T follicular helper cell (primary cell): ENCODE results near the gene LHX3.

ENCODE experiments used
- DNase-seq: peaks from one replicate; pipeline ENCODE4 v3.0.0-alpha.2; 2020; ENCODE audit warnings: low read depth

Gene LHX3

GRCh38 chr9:136226680-136227407 lies 21.9 kb upstream of the LHX3 start:
- no peak for DNase-seq

DNA sequence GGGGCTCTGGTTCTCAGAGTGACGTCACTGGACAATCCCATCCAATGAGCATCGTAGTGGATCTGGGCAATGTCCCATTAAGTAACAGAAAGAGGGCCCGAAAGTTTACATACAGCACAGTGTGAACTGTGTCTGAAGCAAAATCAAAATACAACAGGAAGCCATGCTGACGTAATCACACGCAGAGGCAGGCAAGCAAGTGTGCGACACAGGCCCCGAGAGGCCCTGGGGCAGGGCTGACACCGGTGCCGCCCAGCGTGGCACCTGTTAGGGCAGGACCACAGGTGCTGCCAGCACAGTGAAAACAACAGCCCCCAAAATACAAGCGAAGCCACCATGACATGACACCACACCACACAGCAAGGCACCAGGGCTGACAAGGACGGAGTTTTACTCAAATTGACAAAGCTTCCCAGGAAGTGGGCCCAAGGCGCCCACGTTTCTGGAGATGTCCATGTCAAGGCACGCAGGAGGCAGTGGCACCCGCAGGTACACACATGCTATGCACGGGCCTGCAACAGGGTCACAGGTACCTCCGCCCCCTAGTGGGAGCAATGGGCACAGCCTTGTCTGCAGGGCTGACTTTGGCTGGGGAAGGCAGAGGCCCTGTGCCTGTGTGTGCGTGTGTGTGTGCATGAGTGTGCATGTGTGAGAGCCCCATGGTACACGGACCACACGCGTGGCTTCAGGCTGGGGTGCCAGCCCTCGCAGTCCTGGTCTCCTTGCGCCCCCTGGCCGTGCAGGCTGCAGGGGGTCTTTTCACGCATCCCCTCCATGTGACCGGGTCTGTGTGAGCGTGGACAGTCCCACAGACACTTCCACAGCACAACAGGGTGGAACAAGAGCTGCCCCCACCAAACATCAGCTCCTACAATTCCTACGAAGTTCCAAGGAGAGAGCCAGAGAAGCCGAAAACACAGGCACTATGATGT lies 21.1 kb upstream of the LHX3 start:
- DNase-seq = peak; percentile 75

DNA sequence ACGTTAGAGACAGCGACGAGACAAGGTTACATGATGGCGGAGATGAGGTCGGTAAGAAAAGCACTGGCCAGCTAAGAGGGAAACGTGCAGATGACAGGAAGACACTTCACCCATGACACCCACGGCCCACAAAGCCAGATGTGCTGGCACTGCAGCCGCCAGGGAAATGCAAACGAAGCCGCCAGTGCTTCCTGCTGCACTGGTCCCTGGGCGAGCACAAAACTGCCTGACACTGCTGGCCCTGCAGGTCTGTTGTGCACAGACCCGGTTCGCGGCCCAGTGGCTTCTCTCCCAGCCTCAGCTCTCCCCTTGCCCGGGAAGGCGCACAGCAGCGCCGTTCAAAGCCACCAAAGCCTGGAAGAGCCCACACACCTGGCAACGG lies 20.4 kb upstream of the LHX3 start:
- peak; percentile 47 for DNase-seq

GRCh38 chr9:136223871-136224640 lies 19.1 kb upstream of the LHX3 start:
- no peak for DNase-seq

DNA sequence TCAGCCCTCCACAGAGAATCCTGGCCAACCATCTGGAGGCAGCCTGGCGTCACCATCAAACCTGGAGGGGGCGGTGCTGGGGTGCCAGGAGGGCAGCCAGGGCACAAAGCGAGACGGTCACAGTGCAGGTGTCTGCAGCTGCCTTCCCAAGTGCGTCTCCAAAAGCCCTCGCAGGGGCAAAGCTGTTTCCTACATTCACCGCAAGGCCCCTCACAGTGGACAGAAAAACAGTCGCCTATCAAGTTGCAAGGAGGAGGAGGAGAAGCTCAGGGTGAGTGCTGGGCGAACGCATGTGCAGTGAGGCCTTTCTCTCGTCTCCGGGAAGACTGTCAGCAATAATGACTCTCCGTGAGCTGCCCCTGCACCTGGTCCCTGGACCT lies 18.0 kb upstream of the LHX3 start:
- no peak for DNase-seq

DNA sequence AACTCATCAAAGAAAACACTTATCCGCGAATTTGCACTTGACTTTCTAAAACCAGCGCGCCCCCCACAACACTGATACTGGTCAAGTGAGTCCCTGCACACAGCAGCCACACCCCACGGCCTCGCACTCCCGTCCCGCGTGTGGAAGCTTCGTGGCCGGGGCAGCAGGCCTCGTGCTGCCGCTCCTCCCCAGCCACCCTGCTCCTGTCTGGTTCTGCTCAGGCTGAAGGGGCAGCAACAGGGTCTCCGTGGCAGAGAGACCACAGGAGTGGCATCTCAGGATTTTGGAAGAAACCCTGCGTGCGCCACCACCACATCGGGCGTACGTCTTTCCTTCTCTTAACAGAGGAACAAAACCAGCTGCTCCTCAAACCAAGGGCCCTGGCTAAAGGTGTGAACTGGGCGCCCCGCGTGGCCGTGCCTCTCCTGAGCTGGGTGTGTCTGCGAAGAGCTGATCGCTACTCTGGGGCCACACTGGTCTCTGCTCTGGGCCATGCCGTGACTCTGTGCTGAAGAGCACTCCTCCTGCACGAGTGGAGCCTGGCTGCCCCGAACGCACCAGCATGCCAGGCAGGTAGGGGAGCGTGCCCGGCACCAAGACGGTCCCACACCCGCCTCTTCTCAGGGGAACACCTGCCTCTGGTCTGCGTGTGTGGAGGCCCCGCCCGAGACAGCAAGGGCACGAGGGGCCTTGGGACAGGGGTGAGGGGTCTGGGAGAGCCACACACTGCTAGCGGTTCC lies 17.4 kb upstream of the LHX3 start:
- no peak for DNase-seq

DNA sequence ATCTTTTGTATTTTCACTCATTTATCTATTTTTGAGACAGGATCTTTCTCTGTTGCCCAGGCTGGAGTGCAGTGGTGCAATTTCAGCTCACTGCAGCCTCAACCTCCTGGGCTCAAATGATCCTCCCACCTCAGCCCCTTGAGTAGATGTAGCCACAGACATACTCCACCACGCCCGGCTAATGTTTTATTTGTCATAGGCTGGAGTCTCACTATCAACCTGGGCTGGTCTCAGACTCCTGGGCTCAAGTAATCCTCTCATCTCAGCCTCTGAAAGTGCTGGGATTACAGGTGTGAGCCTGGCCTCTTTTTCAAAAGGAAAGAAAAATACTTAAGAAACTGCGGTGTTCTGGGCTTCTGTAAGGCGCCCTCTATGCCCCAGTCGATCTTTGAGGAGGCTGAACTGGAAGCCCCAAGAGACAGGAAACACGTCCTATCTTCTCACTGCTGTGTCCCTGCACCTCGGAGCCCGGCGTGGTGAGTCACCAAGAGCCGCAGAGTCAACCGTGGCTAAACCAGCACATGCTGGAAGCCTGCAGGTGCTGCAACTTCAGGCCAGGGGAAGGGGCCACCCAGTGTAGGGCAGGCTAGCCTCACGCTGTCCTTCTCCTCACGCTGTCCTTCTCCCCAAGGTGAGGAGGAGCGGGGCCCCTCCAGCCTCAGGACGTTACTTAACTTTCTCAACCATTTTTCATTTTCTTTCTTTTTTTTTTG lies 15.2 kb upstream of the LHX3 start:
- DNase-seq = peak; percentile 38

DNA sequence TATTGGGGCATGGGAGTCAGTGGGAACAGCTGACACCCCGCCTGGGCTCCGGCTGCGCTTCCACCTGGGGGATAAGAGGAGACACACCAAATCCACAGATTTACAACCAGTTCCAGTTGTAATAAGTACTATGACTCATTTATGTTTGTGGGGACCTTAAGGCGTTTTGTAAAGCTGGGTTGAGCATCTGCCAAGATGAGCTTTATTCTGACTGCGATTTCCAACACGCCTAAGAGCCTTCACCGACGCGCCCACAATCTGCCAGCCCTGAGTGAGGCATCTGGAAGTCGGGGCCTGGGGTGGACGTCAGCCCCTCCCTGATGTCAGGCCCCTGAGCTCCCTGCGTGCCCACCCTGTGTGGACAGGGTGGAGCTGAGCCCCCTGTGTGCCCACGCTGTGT lies 14.3 kb upstream of the LHX3 start:
- DNase-seq = no peak

DNA sequence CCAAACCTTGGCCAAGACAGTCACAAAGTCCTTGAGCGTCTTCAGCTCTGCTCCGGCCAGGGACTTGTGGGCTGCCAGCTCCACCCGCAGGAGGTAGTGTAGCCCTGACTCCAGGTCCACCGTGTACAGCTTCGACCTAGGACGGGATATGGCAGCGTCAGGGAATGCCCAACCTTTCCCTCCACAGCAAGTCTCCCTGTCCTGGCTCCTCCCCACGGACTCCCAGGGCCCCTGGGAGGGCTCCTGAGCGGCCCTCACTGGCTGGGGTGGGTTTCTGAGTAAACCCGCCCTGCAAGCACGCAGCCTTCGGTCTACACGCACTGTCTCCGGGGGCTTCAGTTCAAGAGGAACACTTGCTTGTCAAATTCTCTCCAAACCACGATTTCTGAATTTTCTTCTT lies 13.7 kb upstream of the LHX3 start:
- DNase-seq = no peak

GRCh38 chr9:136218271-136218670 lies 13.3 kb upstream of the LHX3 start:
- DNase-seq = no peak

GRCh38 chr9:136216541-136217244 lies 11.8 kb upstream of the LHX3 start:
- DNase-seq = no peak

DNA sequence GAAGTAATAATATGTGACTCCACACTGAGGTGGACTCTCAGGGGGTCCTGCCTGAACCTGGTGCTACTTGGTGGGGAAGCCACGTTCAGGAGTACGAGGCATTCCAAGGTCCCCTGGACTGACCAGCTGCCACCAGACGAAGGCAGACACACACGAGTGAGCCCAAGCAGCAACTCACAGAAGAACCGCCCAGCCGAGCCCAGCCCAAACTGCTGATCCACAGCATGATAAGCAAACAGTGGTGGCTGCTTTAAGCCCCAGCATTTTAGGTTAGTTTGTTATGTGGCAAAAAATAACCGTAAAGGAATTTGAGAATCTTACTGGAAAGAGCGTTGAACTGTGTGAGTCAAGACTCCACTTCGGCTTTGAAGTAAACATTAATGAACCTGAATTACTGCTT lies 8.8 kb upstream of the LHX3 start:
- DNase-seq = no peak

DNA sequence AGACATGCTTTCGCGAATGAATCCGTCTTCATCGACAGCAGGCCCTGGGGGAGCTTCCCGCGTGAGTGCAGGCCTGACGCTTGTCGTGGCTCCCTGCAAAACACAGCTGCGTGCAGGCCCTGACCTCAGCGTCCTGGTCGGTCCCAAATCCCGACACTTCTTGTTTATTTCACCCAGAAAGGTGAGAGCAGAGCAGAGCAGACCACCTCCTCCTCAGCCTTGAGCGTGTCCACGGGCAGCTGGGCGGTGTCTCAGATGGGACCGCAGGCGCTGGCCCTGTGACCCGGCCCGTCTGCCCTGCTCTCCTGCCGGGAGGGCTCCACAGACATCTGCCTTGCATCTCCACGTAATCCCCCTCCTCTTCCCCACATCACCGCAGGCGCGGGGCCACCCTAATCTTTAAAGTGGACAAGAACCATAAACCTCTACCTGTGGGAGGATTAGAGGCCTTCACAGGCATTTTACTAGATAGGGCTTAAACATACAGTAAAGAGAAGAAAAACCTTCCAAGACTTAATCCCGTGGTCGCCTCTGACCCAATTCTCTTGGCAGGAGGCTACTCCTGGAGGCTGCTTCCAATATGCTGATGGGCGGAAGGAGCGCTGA lies 7.5 kb upstream of the LHX3 start:
- DNase-seq = no peak

DNA sequence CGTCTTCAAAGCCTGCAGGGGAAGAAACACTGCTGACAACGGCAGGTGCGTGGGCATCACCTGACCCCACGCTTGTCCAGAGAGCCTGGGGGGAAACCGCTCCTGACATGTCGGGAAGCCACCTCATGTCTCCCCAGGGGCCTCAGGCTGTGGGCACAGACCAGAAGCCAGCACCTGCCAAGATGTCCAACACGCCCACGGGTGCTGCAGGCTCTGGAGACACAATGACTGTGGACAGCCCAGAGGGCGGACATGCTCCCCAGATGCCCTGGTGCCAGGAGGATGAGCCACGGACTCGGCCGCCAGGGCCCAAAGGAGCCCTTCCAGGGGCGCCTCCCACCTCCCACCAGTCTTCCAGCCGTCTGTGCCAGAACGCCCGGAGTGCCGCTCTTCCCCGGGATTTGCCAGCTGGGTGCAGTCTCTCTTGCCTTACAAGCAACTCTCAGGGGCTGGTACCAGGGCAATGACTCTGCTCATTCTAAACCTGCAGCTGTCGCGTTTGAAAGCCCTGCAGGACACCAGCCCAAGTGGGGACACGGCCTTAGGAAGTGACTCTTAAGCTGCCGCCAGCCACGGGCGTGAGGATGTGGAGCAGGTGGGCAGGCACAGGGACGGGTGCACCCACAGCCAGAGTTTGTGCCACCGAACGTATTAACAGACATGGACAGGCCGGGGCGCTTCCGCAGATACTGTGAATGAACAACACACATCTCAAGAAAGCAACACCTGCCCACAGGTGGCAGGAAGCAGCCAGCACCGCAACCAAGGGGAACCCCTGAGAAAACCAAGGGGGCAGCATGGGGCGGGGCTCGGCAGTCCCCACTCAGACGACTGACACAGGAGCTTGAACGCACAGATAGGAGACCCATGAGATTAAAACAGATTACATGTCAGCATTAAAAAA lies 6.8 kb upstream of the LHX3 start:
- DNase-seq = no peak

DNA sequence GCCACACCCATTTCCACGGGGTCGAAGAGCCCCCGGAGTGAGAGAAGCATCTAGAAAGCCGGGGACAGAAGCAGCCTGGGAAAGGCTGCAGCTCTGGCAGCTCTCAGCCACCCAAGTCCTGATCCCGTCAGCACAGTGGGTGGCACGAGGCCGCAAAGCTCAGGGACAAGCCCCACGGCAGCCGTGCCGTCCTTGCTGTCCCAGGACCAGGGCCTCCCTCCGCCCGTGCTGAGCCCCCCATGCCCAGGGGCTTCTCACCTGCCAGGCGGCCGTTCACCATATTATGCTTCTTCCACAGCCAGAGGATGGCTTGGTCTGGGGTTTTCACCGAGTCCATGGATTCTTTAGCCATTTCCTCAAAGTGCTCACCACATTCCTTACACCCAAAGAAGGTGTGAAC lies 6.1 kb upstream of the LHX3 start:
- DNase-seq = no peak

DNA sequence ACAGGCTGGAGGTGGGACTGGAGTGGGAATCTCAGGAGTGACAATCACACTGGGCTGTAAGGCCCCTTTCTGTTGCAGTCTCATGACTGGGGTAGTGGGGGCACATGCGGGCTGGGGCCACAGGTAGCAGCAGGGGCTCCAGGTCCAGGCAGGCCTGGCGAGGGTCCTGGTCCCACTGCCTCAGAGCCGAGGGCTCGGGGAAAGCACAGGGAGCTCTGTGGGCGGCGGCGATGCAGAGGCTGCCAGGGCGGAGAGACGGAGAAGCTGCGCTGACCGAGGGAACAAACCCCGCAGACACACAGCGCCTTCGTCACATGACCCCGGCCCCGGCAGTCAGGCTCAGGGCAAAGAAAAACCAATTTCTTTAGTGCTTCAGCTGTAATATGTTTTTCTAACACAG lies 5.3 kb upstream of the LHX3 start:
- DNase-seq = no peak

DNA sequence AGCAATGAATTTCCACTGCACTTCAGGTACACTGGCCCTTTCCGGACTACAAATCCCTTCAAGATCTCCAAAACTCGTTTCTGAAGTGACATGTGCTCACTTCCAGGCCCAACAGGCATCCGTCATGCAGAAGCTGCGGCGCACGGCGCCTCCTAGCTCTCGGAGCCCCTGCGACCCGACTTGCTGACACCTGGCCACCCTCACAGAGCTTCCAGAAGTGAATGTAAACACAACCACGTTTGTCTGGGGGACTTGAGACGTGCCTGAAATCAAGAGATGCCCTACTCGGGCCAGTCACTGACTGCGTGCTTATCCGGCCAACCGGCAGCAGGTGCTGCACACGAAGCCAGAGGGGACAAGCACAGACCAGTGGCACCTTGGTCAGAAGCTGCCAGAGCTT lies 4.9 kb upstream of the LHX3 start:
- no peak for DNase-seq

- no peak for DNase-seq
Measured at GRCh38 chr9:136209232-136209631, 4.3 kb upstream of the LHX3 start.

DNA sequence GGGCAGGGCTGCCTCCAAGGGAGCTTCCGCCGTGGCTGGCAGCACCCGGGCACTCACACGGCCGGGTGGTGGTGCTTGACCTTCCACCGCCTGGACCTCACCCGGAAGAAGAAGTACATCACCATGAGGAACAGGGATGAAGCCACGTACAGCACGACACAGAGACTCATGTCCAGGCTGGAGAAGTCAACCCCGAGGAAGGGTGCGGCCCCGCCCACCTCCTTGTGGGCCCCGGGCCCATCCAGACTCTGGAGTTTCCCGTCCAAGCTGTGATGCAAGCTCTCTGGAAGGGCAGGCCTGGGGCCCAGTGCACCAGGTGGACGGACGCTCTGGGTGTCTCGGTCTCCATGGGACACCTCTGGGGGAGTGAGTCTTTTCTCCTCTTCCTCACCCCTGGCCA lies 3.7 kb upstream of the LHX3 start:
- no peak for DNase-seq
